GM12878 (cell line): ENCODE data around the gene UBE2O. TPM values are rescaled to one million over a fixed set of nuclear protein-coding genes. Genes with fewer than 3 reads are reported as not detected.
A peak's percentile ranks its signal among the peaks of the same experiment; 100 is the strongest.

ENCODE experiments used
- BACH1 ChIP-seq: fragments of 450-650 bp; IDR thresholded peaks from 2 replicates; pipeline ENCODE4 v1.6.1; 2017; ENCODE audit warnings: mild to moderate bottlenecking, borderline replicate concordance
- ETV6 ChIP-seq, 2 experiments: fragments of 450-650 bp in 1 of 2; IDR thresholded peaks in 1 of 2; conservative IDR thresholded peaks in 1 of 2; 2 replicates each; pipeline ENCODE4 v1.6.1; 2014; ENCODE audit warnings: antibody characterized with exemption in 1 of 2, borderline replicate concordance in 1 of 2, low read depth in 1 of 2, mild to moderate bottlenecking in 1 of 2, moderate library complexity in 1 of 2
- FOS ChIP-seq: IDR thresholded peaks from 3 replicates; pipeline ENCODE4 v1.6.1; 2011; ENCODE audit warnings: borderline replicate concordance; ENCODE audit not compliant: insufficient read length; ENCODE audit errors: extremely low read depth
- MEF2B ChIP-seq: fragments of 450-650 bp; IDR thresholded peaks from 2 replicates; pipeline ENCODE4 v1.6.1; 2018; ENCODE audit warnings: mild to moderate bottlenecking, moderate library complexity; ENCODE audit not compliant: partially characterized antibody, poor library complexity, severe bottlenecking
- MYB ChIP-seq: fragments of 150-350 bp; IDR thresholded peaks from 2 replicates; pipeline ENCODE4 v1.6.1; 2014; ENCODE audit warnings: mild to moderate bottlenecking, low read depth, low read length, borderline replicate concordance
- NBN ChIP-seq: fragments of 450-650 bp; IDR thresholded peaks from 2 replicates; pipeline ENCODE4 v1.6.1; 2016
- PML ChIP-seq: IDR thresholded peaks from 2 replicates; pipeline ENCODE4 v1.6.1; 2012; ENCODE audit warnings: low read length, inconsistent platforms
- RFX5 ChIP-seq: IDR thresholded peaks from 2 replicates; pipeline ENCODE4 v1.6.1; 2011; ENCODE audit warnings: low read depth, low read length, improper control_type of control experiment
- polyA plus RNA-seq, 11 experiments: library from polyadenylated mRNA; depleted of rRNA in 4 of 11; unstranded in 6 of 11; stranded (reverse) in 5 of 11; fragments of >200 nt; fragmentation: Nextera tagmentation in 4 of 11; fragmentation: Illumina TruSeq in 1 of 11; extraction: Ambion mirVana in 4 of 11; extraction: Trizol in 1 of 11; gene quantifications; 1 replicate in 1 of 11; 2 replicates in 10 of 11; pipeline versions ENCODE4 v1.2.1 to v1.2.3, GENCODE V29; 2011 to 2016; ENCODE audit warnings: inconsistent platforms in 2 of 11, missing spikeins in 2 of 11, low read depth in 1 of 11
- total RNA-seq, 4 experiments: library from RNA; depleted of rRNA in 3 of 4; stranded (reverse); fragments of >200 nt in 3 of 4; fragmentation: Illumina TruSeq in 1 of 4; extraction: Trizol in 1 of 4; gene quantifications; 2 replicates each; pipeline versions ENCODE4 v1.2.1 to v1.2.3, GENCODE V29; 2013 to 2021
- TF ChIP-seq, protein P1 (sequence below): fragments of 450-650 bp; IDR thresholded peaks from 2 replicates; pipeline ENCODE4 v1.6.1; 2018; ENCODE audit warnings: mild to moderate bottlenecking, low read depth, moderate library complexity; ENCODE audit not compliant: partially characterized antibody
- TF ChIP-seq, protein P2 (sequence below): IDR thresholded peaks from 2 replicates; pipeline ENCODE4 v1.6.1; 2011; ENCODE audit warnings: borderline replicate concordance, low read depth, mild to moderate bottlenecking, moderate library complexity, mixed read lengths, low read length; ENCODE audit not compliant: insufficient read depth; ENCODE audit errors: extremely low read length

The UBE2O gene
- total and polyA plus RNA-seq, 10 of the 15 experiments (the other 5 are each of a cell fraction or from before 2014, with no cell fraction given) = 2.1 to 39.0 (median 14.1) TPM

DNA sequence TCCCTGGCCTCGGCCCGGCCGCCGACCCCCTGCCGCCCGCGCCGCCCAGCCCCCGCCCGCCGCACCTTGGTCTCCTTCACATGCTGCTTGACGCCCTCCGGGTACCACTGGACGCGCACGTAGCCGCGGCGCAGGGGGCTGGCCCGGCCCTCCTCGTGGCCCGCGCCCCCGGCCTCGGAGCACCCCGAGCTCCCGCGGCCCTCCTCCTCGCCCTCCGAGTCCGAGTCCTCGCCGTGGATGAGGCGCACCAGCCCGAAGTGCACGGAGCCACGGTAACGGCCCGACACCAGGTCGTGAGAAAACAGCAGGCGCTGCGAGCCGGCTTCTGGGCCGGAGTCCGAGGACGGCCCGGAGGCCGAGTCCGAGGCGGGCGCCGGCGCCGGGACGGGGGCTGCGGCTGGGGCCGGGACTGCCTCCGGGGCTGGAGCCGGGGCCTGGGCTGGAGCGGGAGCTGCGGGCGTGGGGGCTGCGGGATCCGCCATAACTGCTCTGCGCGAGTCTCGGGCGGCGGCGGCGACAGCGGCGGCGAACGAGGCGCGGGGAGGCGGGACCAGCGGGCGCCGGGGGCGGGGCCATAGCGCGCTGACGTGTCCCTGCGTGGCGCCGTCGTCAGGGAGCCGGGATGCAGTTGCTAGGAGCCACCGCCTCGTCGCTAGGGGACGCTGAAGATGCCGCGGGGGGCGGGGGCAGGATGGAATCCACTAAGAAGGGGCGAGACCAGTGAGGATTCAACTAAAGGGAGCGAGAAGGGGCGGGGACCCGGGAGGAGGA lies at the start of gene UBE2O (continued):
- TF ChIP-seq BACH1 (peak; percentile 82), RFX5 (no peak), MEF2B (peak; percentile 75), NBN (no peak), MYB (no peak), ETV6 (conservative IDR thresholded peaks at IDR 0.05 in 1 of 2, IDR thresholded peaks at IDR 0.05 in 1 of 2; ENCODE audit: borderline replicate concordance in 1 of 2, low read depth in 1 of 2) (no peak), FOS (no peak), PML (no peak)
- TF ChIP-seq, protein P1, sequence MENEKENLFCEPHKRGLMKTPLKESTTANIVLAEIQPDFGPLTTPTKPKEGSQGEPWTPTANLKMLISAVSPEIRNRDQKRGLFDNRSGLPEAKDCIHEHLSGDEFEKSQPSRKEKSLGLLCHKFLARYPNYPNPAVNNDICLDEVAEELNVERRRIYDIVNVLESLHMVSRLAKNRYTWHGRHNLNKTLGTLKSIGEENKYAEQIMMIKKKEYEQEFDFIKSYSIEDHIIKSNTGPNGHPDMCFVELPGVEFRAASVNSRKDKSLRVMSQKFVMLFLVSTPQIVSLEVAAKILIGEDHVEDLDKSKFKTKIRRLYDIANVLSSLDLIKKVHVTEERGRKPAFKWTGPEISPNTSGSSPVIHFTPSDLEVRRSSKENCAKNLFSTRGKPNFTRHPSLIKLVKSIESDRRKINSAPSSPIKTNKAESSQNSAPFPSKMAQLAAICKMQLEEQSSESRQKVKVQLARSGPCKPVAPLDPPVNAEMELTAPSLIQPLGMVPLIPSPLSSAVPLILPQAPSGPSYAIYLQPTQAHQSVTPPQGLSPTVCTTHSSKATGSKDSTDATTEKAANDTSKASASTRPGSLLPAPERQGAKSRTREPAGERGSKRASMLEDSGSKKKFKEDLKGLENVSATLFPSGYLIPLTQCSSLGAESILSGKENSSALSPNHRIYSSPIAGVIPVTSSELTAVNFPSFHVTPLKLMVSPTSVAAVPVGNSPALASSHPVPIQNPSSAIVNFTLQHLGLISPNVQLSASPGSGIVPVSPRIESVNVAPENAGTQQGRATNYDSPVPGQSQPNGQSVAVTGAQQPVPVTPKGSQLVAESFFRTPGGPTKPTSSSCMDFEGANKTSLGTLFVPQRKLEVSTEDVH = no peak
- TF ChIP-seq, protein P2, sequence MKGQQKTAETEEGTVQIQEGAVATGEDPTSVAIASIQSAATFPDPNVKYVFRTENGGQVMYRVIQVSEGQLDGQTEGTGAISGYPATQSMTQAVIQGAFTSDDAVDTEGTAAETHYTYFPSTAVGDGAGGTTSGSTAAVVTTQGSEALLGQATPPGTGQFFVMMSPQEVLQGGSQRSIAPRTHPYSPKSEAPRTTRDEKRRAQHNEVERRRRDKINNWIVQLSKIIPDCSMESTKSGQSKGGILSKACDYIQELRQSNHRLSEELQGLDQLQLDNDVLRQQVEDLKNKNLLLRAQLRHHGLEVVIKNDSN = no peak
